Adrenal gland (tissue), 5 donors: ENCODE data around the gene NFIB.

Source experiments
- CTCF ChIP-seq, 6 experiments: fragments of 450-650 bp in 4 of 6; fragments of 200-600 bp in 2 of 6; sonication (generic) in 1 of 6; IDR thresholded peaks; 1 replicate in 5 of 6; 2 replicates in 1 of 6; pipeline versions ENCODE4 v1.5.1 to v1.8.0; 2016 to 2021; ENCODE audit warnings: antibody characterized with exemption in 6 of 6, mild to moderate bottlenecking in 2 of 6, moderate library complexity in 1 of 6
- POLR2A ChIP-seq, 2 donors: fragments of 450-650 bp; IDR thresholded peaks; one replicate each; pipeline ENCODE4 v1.6.1; 2017; ENCODE audit warnings: antibody characterized with exemption in 2 of 2, mild to moderate bottlenecking in 2 of 2, moderate library complexity in 1 of 2
- donor health status: DM: no; HTN: no; CAD: no.

- no peak for TF ChIP-seq POLR2A (IDR thresholded peaks at IDR 0.05)
- TF ChIP-seq CTCF (IDR thresholded peaks at IDR 0.05), result no peak
Observed at GRCh38 chr9:14343261-14344031, 29.5 kb upstream of the NFIB start.
